Measurements from ENCODE around the gene FOXI3. TPM values are rescaled to one million over a fixed set of nuclear protein-coding genes. Genes with fewer than 3 reads are reported as not detected.

The FOXI3 gene
- total RNA-seq, 1 experiment from 2014 or later = 0.11 TPM

- no TSS peak for BruUV-seq (replicated peaks)
- H3K36me3 ChIP-seq (ENCODE audit: insufficient read depth, low read length, poor library complexity, severe bottlenecking) = no peaks in the 10 kb centered on the region
- CTCF ChIA-PET = no interaction called here
Measured at GRCh38 chr2:88400037-88400767, 52.3 kb downstream of the FOXI3 start.

GRCh38 chr2:88398180-88398579, 54.3 kb downstream of the FOXI3 start:
- POLR2A ChIA-PET (ENCODE audit: low non-redundant PET) = no interaction called here
- intact Hi-C loops (cut with micrococcal nuclease; ENCODE audit: unreplicated experiment) = no loop called here
- CTCF ChIA-PET = no interaction called here

More at GRCh38 chr2:88400037-88400767, 52.3 kb downstream of the FOXI3 start:
- intact Hi-C loops (cut with micrococcal nuclease; ENCODE audit: unreplicated experiment) = no loop called here
- H3K4me1 ChIP-seq (ENCODE audit: insufficient read depth, low read length, poor library complexity, severe bottlenecking) = no peaks in the 10 kb centered on the region
- POLR2A ChIA-PET (ENCODE audit: low non-redundant PET) = no interaction called here
- no peaks in the 10 kb centered on the region for H3K9me3 ChIP-seq (ENCODE audit: low read depth, low read length, poor library complexity, severe bottlenecking)
- H3K4me3 ChIP-seq (ENCODE audit: low read depth, low read length, poor library complexity, severe bottlenecking) = no peak overlapping the region
- H3K27me3 ChIP-seq (replicated peaks; ENCODE audit: insufficient read depth, low read depth, low read length, poor library complexity) = peaks cover 16% of the 10 kb centered on the region
- TF ChIP-seq CTCF (conservative IDR thresholded peaks at IDR 0.05; ENCODE audit: low read depth, low read length) (no peak), EZH2 (IDR thresholded peaks at IDR 0.05; ENCODE audit: borderline replicate concordance, low read depth, low read length, poor library complexity, severe bottlenecking) (no peak)
- no peak overlapping the region for H3K27ac ChIP-seq (ENCODE audit: low read depth, low read length, poor library complexity, severe bottlenecking)
- DNase-seq (ENCODE audit: low spot score) = no peak

More at GRCh38 chr2:88398180-88398579, 54.3 kb downstream of the FOXI3 start:
- no peak for TF ChIP-seq EZH2 (IDR thresholded peaks at IDR 0.05; ENCODE audit: borderline replicate concordance, low read depth, low read length, poor library complexity, severe bottlenecking)
- no peak for TF ChIP-seq CTCF (conservative IDR thresholded peaks at IDR 0.05; ENCODE audit: low read depth, low read length)
- no peaks in the 10 kb centered on the region for H3K9me3 ChIP-seq (ENCODE audit: low read depth, low read length, poor library complexity, severe bottlenecking)
- peaks cover 16% of the 10 kb centered on the region for H3K27me3 ChIP-seq (replicated peaks; ENCODE audit: insufficient read depth, low read depth, low read length, poor library complexity)
- H3K4me3 ChIP-seq (ENCODE audit: low read depth, low read length, poor library complexity, severe bottlenecking) = no peak overlapping the region
- no TSS peak for BruUV-seq (replicated peaks)
- H3K4me1 ChIP-seq (ENCODE audit: insufficient read depth, low read length, poor library complexity, severe bottlenecking) = no peaks in the 10 kb centered on the region
- no peaks in the 10 kb centered on the region for H3K36me3 ChIP-seq (ENCODE audit: insufficient read depth, low read length, poor library complexity, severe bottlenecking)
- no peak overlapping the region for H3K27ac ChIP-seq (ENCODE audit: low read depth, low read length, poor library complexity, severe bottlenecking)
- no peak for DNase-seq (ENCODE audit: low spot score)

Other genes with a start within 250 kb of the FOXI3 start
- gene EIF2AK3, start 174.8 kb upstream of the FOXI3 start, total RNA-seq (2021) = 5.1 and 6.7 TPM in 2 replicates
- 28.6 and 30.8 TPM in 2 replicates for gene RPIA, start 239.0 kb upstream of the FOXI3 start, total RNA-seq (2021)

Measured in A673 (cell line).